GM12874 (cell line): Measurements from ENCODE around the gene MAJIN.

Experiments used
- TF ChIP-seq, protein P1 (sequence below): IDR thresholded peaks from 2 replicates; pipeline ENCODE4 v1.5.1; 2011; ENCODE audit warnings: low read depth, mild to moderate bottlenecking, control low read depth, low read length, moderate library complexity; ENCODE audit not compliant: insufficient read depth

Gene MAJIN

GRCh38 chr11:64906314-64906635, 65.6 kb downstream of the MAJIN start:
- TF ChIP-seq, protein P1, sequence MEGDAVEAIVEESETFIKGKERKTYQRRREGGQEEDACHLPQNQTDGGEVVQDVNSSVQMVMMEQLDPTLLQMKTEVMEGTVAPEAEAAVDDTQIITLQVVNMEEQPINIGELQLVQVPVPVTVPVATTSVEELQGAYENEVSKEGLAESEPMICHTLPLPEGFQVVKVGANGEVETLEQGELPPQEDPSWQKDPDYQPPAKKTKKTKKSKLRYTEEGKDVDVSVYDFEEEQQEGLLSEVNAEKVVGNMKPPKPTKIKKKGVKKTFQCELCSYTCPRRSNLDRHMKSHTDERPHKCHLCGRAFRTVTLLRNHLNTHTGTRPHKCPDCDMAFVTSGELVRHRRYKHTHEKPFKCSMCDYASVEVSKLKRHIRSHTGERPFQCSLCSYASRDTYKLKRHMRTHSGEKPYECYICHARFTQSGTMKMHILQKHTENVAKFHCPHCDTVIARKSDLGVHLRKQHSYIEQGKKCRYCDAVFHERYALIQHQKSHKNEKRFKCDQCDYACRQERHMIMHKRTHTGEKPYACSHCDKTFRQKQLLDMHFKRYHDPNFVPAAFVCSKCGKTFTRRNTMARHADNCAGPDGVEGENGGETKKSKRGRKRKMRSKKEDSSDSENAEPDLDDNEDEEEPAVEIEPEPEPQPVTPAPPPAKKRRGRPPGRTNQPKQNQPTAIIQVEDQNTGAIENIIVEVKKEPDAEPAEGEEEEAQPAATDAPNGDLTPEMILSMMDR = no peak

GRCh38 chr11:64905516-64906313, 66.2 kb downstream of the MAJIN start:
- TF ChIP-seq, protein P1 = no peak

GRCh38 chr11:64903291-64903833, 68.5 kb downstream of the MAJIN start:
- TF ChIP-seq, protein P1 = no peak

DNA sequence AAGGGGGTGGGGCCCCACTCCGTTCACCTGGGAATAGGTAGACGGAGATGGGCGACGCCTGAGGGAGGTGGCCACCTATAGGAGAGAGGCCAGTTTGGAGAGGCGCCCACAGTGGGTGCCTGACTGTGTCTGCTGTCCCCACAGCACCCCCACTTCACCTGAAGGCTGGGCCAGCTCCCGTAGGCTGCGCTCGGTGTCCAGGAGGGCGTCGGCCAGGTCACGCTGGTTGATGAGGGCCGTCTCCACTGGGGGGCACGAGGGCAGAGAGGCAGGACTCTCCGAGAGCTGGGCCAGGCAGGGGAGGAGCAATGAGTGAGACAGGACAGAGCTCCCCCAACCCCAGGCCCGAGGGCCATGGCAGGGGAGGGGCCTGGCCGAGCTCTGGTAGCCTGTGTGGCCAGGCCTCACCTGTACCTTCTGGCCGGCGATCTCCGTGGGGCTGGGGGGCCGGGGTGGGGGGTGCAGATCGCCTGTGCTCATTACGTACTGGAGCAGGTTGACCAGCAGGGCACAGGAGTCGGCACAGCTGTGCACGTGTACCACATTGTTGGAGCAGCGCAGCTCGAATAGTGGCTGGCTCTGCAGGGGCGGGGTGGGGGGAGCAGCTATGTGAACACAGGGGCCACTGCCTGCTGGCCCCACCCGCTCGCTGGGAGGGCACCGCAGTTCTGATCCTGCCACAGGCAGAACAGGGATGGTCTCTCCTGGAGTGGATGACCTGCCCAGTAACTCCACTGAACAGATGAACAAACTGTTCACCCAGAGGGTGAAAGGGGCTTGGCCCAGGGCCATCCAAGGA, 69.6 kb downstream of the MAJIN start:
- TF ChIP-seq, protein P1 = no peak

DNA sequence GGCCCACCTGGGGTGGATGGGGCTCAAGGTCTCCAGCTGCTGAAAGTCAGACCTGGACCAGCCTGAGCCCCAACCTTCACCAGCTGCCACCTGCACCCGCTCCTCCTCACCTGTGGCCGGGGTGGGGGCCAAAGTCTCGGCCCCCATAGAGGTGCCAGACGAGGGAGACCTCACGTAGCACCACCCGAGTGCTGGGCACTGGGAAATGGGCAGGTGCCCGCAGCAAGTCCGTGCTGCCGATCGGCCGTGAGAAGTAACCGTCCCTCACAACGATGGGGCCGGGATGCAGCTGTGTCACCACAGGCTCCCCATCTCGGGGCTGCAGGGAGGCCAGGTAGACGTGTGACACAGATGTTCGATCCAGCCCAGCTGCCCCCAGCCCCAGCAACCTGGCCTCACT, 71.1 kb downstream of the MAJIN start:
- TF ChIP-seq, protein P1 = no peak

DNA sequence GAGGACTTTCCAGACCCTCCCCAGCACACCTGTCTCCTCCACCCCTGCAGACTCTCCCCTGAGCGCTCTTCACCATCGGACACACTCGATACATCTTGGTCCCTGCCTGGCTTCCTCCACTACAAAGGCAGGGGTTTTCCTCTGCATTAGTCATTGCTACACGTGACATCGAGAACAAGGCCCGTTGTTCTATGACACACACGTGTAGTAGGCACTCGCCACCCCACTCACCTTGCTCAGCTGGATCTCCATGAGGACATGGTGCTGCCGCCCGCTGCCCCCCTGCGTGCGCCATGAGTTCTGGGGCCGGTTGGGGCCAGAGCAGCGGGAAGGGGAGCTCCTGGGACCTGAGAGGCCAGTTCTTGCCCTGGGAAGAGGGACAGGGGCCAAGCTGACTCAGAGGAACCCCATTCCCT, 71.6 kb downstream of the MAJIN start:
- TF ChIP-seq, protein P1 = no peak

GRCh38 chr11:64898541-64898940, 73.4 kb downstream of the MAJIN start:
- TF ChIP-seq, protein P1 = no peak
